ENCODE measurements around the gene VWA3B. TPM values are rescaled to one million over a fixed set of nuclear protein-coding genes. Genes with fewer than 3 reads are reported as not detected.

The VWA3B gene
- total RNA-seq, 1 experiment from 2014 or later: not detected

DNA sequence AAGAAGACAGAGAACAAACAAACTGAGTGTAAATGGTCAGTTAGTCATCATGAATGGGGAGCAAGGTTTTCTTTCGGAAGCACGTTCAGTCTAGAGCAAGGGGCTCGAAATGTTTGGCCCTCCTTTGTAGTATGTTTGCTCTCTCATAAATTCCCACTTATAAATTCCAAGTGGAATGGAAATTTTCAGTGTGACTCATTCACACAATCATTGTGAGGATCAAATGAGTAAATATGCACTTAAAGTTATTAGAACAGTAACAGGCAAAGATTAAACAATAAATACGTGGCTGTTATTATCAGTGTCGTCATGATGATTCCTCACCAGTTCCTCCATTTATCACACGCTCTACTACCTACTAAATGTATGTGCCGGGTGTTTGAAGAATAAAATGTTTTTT, 269.8 kb downstream of the VWA3B start:
- BruUV-seq (replicated peaks): no TSS peak
- ChIA-PET CTCF (no interaction called here), POLR2A (ENCODE audit: low non-redundant PET) (no interaction called here)
- Histone ChIP-seq H3K36me3 (ENCODE audit: insufficient read depth, low read length, poor library complexity, severe bottlenecking) (no peaks in the 10 kb centered on the region), H3K4me3 (ENCODE audit: low read depth, low read length, poor library complexity, severe bottlenecking) (no peak overlapping the region), H3K9me3 (ENCODE audit: low read depth, low read length, poor library complexity, severe bottlenecking) (no peaks in the 10 kb centered on the region), H3K27ac (ENCODE audit: low read depth, low read length, poor library complexity, severe bottlenecking) (no peak overlapping the region), H3K27me3 (replicated peaks; ENCODE audit: insufficient read depth, low read depth, low read length, poor library complexity) (peaks cover 33% of the 10 kb centered on the region), H3K4me1 (ENCODE audit: insufficient read depth, low read length, poor library complexity, severe bottlenecking) (no peaks in the 10 kb centered on the region)
- intact Hi-C loops (cut with micrococcal nuclease; ENCODE audit: unreplicated experiment): no loop called here
- TF ChIP-seq EZH2 (IDR thresholded peaks at IDR 0.05; ENCODE audit: borderline replicate concordance, low read depth, low read length, poor library complexity, severe bottlenecking): no peak
- TF ChIP-seq, protein P1, sequence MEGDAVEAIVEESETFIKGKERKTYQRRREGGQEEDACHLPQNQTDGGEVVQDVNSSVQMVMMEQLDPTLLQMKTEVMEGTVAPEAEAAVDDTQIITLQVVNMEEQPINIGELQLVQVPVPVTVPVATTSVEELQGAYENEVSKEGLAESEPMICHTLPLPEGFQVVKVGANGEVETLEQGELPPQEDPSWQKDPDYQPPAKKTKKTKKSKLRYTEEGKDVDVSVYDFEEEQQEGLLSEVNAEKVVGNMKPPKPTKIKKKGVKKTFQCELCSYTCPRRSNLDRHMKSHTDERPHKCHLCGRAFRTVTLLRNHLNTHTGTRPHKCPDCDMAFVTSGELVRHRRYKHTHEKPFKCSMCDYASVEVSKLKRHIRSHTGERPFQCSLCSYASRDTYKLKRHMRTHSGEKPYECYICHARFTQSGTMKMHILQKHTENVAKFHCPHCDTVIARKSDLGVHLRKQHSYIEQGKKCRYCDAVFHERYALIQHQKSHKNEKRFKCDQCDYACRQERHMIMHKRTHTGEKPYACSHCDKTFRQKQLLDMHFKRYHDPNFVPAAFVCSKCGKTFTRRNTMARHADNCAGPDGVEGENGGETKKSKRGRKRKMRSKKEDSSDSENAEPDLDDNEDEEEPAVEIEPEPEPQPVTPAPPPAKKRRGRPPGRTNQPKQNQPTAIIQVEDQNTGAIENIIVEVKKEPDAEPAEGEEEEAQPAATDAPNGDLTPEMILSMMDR (conservative IDR thresholded peaks at IDR 0.05; ENCODE audit: low read depth, low read length): no peak
- no peak for DNase-seq (ENCODE audit: low spot score)

DNA sequence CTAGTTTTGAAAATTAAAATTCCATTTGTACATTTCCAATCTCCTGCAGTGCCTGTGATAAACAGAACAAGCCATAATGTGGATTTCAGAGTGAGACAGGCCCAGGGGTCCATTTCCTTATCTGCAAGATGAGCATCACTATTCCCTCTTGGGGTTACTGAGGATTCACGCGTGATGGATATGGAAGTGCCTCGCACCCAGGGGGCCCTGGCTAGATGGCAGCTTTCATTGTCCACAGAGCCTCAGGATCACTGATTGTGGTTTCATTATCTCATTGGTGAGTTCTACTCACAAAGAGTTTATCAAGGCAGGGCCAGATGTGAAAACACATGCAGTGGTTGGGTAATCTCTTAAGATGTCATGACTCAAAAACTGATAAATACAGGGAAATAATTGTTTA, 270.9 kb downstream of the VWA3B start:
- BruUV-seq (replicated peaks): no TSS peak
- H3K4me1 ChIP-seq (ENCODE audit: insufficient read depth, low read length, poor library complexity, severe bottlenecking): no peaks in the 10 kb centered on the region
- peaks cover 25% of the 10 kb centered on the region for H3K27me3 ChIP-seq (replicated peaks; ENCODE audit: insufficient read depth, low read depth, low read length, poor library complexity)
- POLR2A ChIA-PET (ENCODE audit: low non-redundant PET): no interaction called here
- H3K9me3 ChIP-seq (ENCODE audit: low read depth, low read length, poor library complexity, severe bottlenecking): no peaks in the 10 kb centered on the region
- TF ChIP-seq EZH2 (IDR thresholded peaks at IDR 0.05; ENCODE audit: borderline replicate concordance, low read depth, low read length, poor library complexity, severe bottlenecking): no peak
- TF ChIP-seq, protein P1 (conservative IDR thresholded peaks at IDR 0.05; ENCODE audit: low read depth, low read length): no peak
- no peaks in the 10 kb centered on the region for H3K36me3 ChIP-seq (ENCODE audit: insufficient read depth, low read length, poor library complexity, severe bottlenecking)
- H3K4me3 ChIP-seq (ENCODE audit: low read depth, low read length, poor library complexity, severe bottlenecking): no peak overlapping the region
- CTCF ChIA-PET: no interaction called here
- intact Hi-C loops (cut with micrococcal nuclease; ENCODE audit: unreplicated experiment): no loop called here
- no peak overlapping the region for H3K27ac ChIP-seq (ENCODE audit: low read depth, low read length, poor library complexity, severe bottlenecking)
- DNase-seq (ENCODE audit: low spot score): no peak

DNA sequence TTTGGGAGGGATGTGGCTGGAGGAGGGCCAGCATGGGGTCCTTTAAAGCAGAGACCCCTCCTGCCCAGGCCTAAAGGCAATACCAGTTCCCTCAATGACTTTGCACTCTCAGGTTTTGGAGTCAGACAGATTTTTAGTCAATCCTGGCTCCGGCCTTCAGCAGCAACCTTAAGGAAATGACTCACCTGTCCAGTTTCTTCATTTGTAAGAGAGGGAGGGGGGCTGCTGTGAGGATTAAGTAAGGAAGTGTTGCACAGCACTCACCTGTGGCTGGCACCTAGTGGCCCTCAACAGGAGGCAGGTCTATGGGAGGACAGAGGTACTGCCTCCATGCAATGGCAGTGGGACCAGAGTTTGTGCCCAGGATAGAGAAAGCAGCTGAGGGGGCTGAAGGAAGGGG, 273.0 kb downstream of the VWA3B start:
- Histone ChIP-seq H3K36me3 (ENCODE audit: insufficient read depth, low read length, poor library complexity, severe bottlenecking) (no peaks in the 10 kb centered on the region), H3K9me3 (ENCODE audit: low read depth, low read length, poor library complexity, severe bottlenecking) (no peaks in the 10 kb centered on the region), H3K27me3 (replicated peaks; ENCODE audit: insufficient read depth, low read depth, low read length, poor library complexity) (peaks cover 25% of the 10 kb centered on the region), H3K27ac (ENCODE audit: low read depth, low read length, poor library complexity, severe bottlenecking) (no peak overlapping the region), H3K4me1 (ENCODE audit: insufficient read depth, low read length, poor library complexity, severe bottlenecking) (no peaks in the 10 kb centered on the region), H3K4me3 (ENCODE audit: low read depth, low read length, poor library complexity, severe bottlenecking) (no peak overlapping the region)
- no TSS peak for BruUV-seq (replicated peaks)
- CTCF ChIA-PET: no interaction called here
- intact Hi-C loops (cut with micrococcal nuclease; ENCODE audit: unreplicated experiment): no loop called here
- DNase-seq (ENCODE audit: low spot score): no peak
- no peak for TF ChIP-seq EZH2 (IDR thresholded peaks at IDR 0.05; ENCODE audit: borderline replicate concordance, low read depth, low read length, poor library complexity, severe bottlenecking)
- TF ChIP-seq, protein P1 (conservative IDR thresholded peaks at IDR 0.05; ENCODE audit: low read depth, low read length): no peak
- POLR2A ChIA-PET (ENCODE audit: low non-redundant PET): no interaction called here

Other genes starting within 250 kb of the VWA3B start
- gene TMEM131, start 91.2 kb upstream of the VWA3B start, total RNA-seq (2021): 26.2 and 28.9 TPM in 2 replicates

Measured in A673 (cell line).